Stimulated activated CD4-positive, alpha-beta T cell treated with anti-CD3 and anti-CD28 coated beads, TNF-alpha, amount 100 ng/mL, for 48 hours (primary cell): Measurements from ENCODE around the gene SLC25A1.
"Not testable (repeated sequence)": the region's sequence is repeated elsewhere in the genome, so short reads cannot be mapped to it uniquely, and the experiment has no call there.

Experiments
- DNase-seq, 3 donors: peaks; one replicate each; pipeline ENCODE4 v3.0.0-alpha.2; 2020; ENCODE audit warnings: low read depth in 3 of 3

SLC25A1 gene

DNA sequence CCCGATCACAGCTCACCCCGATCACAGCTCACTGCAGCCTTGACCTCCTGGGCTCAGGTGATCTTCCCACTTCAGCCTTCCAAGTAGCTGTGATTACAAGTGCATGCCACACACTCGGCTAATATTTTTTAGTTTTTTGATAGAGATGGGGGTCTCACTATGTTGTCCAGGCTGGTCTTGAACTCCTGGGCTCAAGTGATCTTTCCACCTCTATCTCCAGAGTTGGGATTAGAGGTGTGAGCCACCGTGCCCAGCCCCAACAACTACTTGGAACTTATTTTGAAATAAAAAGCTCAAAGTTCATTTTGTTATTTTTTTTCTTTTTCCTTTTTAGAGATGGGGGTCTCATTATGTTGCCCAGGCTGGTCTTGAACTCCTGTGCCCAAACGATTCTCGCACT, 27.8 kb upstream of the SLC25A1 start:
- DNase-seq = no peak

DNA sequence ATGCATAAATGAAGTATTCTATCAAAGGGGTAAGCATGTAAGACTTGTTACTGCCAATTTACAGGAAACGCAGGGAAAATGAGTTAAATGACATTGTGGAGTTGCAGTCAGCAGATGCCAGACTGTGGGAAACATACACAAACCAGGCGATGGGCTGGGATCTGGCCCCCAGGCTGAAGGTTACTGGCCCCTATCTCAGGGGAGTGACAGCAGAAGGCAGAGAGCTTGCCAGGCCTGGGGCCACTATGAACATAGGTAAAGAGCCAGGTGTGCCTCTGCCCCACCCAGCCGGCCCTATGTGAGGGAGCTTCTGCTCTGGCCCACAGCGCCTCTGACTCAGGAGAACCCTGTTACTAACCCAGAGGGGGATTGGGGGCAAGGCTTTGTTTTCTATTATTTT, 26.1 kb upstream of the SLC25A1 start:
- no peak for DNase-seq

DNA sequence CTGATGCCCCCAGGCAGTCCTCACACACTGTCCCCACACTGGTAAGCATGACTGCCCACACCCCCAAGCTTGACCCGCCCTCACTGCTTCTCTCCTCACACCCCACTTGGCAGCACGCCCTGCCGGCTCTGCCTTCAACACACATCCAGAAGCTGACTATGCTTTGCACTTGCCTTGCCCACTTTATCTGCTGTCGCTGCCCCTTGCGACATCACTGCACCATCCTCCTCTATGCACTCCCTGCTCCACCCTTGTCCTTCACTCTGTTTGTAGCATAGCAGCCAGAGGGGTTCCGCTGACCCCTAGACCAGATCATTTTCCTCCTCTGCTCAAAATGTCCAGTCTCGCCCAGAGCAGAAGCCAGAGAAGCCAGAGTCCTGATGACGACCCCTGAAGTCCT, 25.3 kb upstream of the SLC25A1 start:
- no peak for DNase-seq

DNA sequence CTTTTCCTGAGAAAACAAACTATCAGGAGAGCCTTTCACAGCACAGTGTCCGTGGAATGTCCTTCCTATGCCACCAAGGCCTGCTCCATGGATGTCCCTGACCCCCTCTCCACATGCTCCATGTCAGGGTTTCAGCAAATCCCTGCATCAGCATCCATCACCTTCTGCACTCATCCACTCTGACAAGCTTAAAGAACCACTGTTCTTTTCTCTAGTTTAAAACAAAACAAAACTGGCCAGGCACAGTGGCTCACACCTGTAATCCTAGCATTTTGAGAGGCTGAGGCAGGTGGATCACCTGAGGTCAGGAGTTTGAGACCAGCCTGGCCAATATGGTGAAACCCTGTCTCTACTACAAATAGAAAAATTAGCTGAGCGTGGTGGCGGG, 24.3 kb upstream of the SLC25A1 start:
- not testable (repeated sequence) for DNase-seq

DNA sequence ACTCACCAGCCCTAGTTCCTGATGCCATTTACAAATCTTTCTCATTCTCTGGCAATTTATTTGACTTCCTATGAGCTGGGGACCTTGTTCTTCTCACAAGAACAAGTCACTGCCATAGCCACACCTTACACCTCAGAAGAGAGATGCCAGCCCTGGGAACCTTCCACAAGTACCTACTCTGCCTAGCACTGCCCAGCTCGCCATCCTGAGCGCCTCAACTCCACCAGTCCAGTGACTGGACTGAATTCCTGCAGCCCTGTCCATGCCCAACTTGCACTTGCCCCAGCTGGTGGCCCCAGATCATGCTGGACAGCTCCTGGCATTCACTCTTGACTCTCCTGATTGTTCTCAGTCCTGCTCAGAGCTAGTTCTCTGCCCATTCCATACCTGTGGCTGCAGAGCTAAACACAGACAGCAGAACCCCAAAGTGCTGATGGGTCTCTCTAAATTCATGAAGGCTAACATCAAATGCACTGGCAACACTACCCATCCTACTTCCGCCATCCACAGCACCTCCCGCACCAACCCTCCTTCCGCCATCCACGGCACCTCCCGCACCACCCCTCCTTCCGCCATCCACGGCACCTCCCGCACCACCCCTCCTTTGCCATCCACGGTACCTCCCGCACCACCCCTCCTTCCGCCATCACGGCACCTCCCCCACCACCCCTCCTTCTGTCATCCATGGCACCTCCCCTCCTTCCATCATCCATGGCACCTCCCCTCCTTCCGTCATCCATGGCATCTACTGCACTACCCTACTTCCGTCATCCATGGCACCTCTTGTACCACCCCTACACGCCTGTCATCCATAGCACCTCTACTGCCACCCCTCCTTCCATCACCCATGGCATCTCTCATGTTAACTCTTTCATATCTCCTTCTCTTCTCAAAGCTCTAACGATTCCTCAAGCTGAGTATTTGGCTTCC, 23.6 kb upstream of the SLC25A1 start:
- no peak for DNase-seq

DNA sequence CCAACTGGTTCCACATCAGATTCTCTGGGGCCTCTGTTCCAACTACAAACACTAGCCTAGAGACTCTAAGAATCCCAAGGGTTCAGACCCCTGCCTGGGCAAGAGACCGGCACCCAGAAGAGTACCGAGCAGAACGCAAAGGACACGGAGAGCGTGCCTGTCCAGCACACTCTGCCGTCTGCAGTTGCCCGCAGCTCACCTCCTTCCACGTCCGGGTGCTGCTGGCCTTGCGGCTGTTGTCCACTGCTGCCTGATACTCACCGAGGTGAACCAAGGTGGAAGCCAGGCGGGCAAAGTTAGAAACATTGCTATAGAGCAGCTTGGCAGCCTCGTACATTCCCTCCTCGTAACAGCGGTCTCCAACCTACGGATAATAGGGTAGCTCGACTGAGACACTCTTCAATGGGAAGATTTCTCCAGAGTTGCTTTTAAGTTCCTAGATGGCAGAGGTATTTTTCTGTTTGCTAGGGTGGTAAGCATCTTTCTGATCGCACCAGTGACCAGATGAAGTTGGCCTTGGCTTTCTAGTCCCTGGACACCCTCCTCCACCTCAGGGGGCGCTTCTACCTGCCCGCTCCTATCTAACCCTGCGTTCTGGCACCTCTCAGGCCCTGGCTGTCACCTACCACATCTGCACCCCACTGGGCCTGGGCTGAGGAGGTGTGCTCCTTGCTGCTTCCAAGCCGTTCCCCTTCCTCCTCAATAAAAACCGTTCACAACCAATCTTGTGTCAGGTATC, 22.8 kb upstream of the SLC25A1 start:
- no peak for DNase-seq

DNA sequence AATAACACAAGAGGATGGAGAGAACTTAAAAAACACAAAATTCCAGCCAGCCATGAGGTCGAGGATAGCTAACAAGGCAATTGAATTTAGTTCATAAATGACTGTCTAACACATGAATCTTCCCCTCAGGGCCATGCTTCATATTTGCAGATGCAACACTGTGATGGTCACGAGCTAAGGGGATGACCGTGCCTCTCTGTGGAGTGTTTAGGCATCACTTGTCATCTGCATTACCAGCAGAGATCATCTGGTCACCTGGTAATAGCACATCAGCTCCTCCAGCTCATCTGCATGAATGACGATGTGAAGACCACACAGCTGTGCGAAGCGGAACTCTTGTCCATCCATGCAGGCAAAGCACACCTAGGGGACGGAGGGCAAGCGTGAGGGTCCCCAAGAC, 20.9 kb upstream of the SLC25A1 start:
- DNase-seq = no peak

DNA sequence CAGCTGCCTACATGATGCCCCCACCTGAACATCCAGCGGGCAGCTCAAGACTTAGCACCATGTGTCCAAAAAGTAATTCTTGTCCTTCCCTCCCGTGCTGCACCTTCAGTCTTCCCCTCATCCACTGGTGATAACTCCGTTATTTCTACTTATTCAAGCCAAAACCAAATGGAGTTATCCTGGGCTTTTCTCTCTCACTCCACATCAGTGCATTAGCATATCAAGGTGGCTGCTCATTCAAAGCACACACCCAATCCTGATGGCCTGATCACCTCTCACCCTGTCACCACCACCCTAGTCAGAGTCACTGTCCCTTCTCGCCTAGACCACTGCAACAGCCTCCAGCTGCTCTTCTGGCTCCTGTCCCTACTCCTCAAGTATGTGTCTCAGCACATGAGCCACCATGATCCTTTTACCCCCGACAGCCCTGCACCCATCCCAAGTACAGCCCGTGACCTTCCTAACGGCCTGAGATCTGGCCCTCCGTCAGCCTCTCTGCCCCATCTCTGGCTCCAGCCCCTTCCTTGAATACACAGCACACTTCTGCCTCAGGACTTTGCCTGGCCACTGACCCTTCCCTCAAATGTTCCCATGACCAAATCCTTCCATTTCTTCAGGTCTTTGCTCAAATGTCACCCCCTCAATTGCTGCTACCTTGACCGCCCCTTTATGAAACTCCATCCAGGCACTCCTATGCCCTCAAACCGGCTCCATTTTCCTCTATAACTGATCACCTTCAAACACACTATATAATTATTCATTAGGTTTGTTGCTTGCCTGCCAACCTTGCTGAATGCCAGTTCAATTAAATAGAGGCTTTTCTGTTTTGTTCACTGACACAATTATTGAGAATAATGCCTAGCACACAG, 19.7 kb upstream of the SLC25A1 start:
- no peak for DNase-seq

DNA sequence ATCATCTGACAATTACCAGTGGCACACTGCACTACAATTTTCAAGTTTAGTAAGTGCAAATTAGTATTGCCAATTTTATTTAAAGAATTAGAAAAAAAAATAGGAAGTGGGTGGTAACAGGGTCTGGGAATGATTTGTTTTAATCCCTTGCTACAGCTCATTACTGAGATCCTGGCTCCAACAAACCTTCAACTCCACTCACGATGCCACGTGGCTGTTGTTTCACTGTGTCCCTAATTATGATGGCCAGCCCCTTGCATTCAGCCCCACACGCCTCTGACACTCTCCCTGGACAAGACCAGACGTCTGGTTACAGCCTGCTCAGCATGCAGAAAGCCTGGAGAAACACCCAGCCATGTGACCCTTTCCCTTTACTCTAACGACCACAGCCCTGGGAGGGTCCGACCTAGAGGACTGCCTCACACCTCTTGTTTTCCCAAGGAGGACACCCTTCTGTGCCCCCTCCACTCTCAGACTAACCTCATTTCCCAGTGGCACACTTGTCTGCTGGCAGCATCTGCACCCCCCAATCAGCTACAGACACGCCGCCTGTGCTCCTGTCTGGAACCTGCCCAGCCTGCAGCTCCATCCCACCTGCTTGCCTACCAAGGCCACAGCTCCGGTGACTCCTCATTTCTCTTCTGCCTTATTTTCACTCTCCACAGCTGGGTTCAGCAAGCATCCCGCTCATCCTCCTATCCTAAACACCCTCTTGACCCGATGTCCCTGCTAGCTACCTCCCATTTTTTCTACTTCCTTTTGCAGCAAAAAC, 18.5 kb upstream of the SLC25A1 start:
- no peak for DNase-seq

DNA sequence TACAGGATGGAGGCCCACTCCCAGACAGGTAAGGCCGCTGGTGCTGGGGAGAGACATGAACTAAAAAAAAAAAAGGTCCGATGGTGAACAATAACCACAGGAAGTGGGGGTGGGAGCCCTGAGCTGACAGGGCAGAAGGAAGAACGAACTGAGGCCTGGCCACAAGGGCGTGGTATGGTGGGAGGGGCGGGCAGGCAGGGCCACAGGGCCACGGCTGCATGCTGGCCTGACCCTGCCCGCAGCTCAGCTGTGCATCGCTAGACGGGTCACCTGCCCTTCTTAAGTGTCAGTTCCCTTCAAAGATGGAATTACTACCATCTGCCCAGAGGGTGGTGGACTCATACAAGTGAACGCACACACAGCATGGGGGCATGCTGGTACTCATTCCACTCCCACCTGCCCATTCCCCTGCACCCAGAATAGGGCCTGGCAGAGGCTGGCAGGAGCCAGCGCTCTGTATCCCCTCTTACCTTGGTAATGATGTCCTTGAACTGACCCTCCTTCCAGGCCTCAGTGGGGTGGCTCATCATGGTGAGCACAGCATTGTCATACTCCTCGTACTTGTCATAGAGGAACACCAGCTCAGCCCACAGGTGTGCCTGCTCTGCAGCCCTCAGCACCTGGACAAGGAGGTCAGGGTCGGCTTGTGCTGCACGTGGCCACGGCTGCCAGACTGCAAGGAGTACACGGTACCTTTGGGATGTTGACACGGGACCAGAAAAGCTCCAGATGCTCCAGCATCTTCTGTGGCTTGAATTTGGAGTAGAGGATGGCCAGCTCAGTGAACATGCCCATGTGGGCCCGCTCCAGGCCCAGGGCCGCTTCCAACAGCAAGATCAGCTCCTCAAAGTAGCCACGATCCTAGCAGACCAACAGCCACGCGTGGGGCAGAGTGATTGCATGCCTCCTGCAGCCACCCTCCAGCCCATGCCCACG, 17.5 kb upstream of the SLC25A1 start:
- no peak for DNase-seq

DNA sequence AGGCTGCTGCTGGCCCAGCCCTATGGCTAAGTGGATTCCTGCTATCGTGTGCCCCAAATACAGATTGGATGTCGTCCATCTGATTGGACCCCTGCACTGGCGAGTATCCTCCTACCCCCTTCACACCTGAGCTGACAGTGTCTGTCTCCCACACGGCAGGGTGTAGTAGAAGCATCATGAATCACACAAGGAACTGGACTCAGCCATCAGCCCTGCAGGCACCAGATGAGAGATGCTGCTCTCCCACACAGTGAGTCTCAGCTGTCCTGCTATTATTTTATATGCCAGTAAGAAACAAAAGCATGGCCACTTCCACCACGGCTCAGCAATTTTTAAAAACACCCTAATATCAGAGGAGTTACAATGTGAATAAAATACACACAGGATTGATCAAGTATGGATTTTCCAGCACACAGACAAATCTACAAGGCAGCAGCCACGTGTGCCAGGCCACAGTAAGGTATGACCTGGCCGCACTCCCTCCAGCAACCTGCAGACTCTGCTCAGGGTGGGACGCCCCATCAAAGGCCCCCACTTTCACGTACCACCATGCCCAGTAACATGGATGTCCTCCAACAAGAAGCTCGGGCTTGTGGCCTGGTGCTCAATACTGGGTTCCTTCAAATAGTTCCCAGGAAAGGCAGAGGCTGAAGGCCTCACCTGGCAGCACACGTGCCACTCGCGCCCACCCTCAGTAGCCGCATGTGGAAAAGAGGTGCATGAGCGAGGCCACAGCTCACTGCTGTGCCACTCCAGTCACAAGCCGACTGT, 16.4 kb upstream of the SLC25A1 start:
- no peak for DNase-seq

DNA sequence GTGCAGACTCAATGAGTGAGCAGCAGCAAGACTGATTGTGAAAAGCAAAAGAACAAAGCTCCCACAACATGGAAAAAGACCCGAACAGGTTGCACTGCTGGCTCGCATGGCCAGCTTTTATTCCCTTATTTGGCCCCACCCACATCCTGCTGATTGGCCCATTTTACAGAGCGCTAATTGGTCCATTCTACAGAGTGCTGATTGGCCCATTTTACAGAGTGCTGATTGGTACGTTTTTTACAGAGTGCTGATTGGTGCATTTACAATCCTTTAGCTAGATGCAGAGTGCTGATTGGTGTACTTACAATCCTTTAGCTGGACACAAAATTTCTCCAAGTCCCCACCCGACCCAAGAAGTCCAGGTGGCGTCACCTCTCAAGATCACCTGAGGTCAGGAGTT, 15.3 kb upstream of the SLC25A1 start:
- DNase-seq = no peak

DNA sequence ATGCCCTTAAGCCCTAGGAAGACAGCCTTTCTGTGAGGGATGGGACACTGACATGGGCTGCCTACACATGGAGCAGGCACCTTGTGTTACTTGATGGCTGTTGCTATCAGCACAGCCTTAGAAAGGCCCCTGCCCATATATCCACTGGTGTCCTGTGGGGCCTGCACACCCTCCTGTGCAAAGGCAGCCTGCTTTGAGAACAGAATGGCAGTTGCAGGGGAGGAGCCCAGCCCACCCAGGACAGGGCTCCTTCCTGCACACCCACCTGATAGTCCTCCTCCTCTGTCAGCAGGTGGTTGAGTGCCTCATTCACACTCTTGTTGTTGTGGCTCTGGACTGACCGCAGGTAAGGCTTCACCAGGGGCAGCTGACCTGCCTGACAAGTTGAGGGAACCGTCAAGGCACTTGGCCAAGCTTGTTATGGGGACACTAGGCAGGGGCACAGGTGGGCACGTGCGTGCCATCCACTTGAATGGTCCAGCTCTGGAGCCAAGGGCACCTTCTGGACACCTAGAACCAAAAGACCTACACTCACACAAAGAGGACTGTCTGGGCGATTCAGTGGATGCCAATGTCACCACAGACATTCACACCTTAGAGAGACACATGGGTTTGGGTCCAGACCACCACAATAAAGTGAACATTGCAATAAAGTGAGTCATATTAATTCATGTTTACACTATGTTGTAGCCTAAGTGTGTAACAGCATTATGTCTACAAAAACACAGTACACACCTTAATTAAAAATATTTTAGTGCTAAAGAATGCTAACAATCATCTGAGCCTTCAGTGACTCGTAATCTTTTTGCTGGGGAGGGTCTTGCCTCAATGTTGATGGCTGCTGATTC, 9.4 kb upstream of the SLC25A1 start:
- DNase-seq = no peak

DNA sequence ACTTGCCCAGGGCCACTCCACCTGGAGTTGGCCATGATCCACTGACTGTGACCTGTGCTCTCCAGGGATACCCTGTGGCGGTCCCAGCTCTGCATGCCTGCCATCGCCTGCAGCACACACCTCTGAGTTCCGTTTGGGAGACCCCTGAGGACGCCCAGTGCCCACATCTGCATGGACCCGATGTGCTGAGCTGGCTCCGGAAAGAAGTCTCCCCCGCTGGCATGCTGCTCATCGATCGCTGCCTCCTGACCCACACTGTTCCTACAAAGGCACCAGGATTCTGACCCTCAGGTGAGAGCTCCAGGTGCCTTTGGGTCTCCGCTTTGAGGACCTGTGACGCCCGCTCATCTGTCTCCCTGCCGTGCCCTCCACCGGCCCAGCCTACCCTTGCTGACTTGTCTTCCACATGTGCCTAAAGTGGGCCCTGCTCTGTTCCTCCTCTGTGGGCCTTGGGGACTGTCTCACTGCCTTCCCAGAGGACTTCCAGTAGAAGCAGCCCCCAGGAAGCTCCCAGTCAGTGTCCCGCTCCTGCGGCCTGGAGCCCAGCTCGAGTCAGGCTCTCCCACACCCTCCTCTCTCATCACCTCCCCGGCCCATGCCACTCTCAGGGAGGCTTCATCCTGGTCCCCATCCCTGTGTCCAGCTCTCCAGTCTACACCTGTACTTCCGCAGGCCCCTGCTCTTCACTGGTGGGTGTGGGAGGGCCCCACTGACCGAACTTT, 5.9 kb upstream of the SLC25A1 start:
- DNase-seq = no peak

DNA sequence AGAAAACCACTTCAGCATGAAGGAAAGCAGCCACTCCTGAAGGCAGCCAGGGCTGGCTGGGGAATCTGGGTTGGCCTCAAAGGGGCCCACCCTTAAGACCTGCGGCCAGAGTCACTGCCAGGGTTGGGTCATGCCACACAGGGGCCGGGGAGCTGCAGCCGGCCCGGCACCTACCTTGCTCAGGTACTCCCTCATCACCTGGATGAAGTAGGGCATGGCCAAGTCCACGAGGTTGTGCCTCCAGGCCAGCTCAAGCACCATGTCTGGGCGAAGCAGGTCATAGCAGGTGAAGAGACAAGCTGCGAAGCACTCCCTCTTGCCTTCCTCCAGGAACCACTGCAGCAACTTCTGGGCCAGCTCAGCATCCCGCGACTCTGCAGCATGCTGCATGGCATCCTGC, 4.7 kb upstream of the SLC25A1 start:
- no peak for DNase-seq

DNA sequence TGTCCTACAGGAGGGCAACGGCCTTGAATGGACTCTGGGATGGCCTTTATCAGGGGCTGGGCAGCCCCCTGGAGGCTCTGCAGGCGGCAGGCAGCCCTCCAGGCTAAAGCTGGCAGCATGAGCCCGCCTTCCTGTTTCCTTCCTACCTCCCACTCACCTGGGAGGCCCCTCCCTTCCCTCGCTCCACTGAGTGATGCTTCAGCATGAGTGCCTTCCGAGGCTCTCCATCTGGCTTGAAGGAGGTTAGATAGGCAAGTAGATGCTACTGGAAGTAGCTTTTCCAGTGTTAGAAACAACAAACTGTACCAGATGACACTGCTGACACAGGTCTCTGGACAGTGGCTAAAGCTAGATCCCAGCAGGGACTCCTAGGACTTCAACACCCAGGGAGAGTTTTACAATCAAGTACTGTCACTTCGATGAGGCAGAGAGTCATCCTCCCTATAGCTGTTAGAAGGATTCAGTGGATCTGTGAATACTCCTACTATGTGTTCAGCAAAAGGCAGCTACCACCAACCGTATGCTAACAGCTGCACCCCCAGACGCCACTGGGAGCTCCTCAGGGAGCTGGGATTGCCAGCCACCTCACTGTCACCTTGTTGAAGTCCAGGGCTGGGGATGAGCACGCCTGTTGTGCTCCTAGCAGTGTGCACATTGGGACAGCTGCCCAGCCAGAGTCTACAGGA, 4.1 kb upstream of the SLC25A1 start:
- no peak for DNase-seq

DNA sequence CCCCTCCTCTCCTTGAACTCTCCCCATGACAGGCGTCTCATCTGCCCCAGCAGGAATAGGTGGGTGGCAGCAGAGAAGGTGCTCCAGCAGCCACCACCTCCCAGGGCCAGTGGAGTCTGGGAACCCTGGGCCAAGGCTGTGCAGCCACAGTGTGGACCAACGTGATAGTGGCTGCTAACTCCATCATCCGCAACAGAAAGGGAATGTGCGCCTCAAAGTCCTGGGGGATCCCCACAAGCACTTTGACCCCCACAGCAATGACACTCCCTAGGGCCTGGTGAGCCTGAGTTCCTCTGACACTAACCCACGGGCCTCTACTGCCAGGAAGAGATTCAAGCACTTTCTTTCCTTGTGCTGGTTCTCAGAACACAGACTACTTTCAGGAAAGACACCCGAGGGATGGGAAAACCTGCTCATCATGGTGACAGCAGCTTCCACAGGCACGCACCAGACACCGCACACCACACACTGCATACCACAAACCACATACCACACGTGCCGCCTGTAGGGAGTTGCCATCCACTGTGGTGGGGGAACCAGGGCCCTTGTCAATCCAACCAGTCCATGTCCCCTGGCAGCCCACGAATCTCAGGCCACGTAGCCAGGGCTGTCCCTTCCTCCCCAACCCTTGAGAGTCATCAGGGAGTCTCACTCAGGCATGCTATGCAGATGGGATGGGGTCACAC, 3.4 kb upstream of the SLC25A1 start:
- no peak for DNase-seq
